Astrocyte of the cerebellum (primary cell): ENCODE results near the gene CASP4.
A peak's percentile ranks its signal among the peaks of the same experiment; 100 is the strongest.

Experiments
- DNase-seq: peaks from one replicate; pipeline ENCODE4 v3.0.0-alpha.2; 2011; ENCODE audit warnings: low read depth
- H3K4me3 ChIP-seq: 2 replicates; pipeline ENCODE4 v1.5.1; 2011; ENCODE audit warnings: mild to moderate bottlenecking, low read depth, low read length, moderate library complexity
- in situ Hi-C: cut with HindIII; loops from 2 replicates; pipeline ENCODE4 v1.10.0; 2017; ENCODE audit warnings: low sequenced_read_pairs
- TF ChIP-seq, protein P1 (sequence below): IDR thresholded peaks from 2 replicates; pipeline ENCODE4 v1.5.1; 2012; ENCODE audit warnings: low read length, low read depth, moderate library complexity, mild to moderate bottlenecking; ENCODE audit errors: missing control alignments

CASP4 gene

DNA sequence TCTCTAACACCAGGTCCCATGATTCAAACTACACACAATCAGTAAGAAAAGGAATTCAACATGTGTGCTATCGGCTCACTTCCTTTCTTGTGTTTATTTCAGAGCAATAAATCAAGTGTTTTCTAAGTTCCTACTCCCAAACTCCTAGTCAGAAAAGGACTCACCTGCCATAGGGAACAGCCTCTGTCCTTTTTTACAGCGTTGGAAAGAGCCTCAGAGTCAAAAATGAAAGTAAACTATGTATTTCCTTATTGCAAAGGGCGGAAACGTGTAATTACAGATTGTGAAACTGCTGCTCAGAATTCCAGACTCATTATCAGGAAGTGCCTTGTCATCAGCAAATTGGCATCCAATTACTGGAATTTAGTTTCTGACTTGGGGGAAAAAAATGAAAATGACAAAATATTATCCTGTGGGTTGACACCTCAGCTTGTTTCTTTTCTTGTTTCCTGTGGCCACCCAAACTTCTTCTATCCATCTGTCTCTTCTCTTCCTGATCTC is at the start of gene CASP4:
Gene CASP4 (minus strand): TSS at position 220 of the 501 bp plus-strand sequence. CDS start 49 bp downstream, at position 171.
- peak; percentile 9 for DNase-seq
- TF ChIP-seq, protein P1, sequence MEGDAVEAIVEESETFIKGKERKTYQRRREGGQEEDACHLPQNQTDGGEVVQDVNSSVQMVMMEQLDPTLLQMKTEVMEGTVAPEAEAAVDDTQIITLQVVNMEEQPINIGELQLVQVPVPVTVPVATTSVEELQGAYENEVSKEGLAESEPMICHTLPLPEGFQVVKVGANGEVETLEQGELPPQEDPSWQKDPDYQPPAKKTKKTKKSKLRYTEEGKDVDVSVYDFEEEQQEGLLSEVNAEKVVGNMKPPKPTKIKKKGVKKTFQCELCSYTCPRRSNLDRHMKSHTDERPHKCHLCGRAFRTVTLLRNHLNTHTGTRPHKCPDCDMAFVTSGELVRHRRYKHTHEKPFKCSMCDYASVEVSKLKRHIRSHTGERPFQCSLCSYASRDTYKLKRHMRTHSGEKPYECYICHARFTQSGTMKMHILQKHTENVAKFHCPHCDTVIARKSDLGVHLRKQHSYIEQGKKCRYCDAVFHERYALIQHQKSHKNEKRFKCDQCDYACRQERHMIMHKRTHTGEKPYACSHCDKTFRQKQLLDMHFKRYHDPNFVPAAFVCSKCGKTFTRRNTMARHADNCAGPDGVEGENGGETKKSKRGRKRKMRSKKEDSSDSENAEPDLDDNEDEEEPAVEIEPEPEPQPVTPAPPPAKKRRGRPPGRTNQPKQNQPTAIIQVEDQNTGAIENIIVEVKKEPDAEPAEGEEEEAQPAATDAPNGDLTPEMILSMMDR = no peak
- in situ Hi-C loops = no loop called here
- peak within 1 kb of the TSS; percentile 17 for H3K4me3 ChIP-seq

DNA sequence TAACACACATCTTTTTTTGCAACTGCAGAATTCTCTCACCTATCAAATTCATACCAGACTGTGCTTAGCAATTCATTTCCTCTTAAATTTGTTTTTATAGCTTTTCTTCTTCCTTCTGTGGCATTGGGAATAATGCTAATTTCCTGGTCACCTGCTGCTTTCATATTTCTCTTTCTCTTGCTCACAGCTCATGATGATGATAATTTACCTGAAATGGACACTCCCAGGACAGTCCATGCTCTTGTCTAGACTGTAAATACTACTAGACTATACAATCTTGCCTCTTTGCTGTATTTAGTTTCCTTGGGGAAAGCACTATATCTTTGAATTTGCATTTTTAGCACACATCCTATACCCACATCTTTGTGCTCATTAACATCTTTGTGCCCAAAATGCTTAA is 39.1 kb upstream of the CASP4 start:
- no peak overlapping the region for H3K4me3 ChIP-seq
- in situ Hi-C loops = no loop called here
- DNase-seq = no peak
- TF ChIP-seq, protein P1 = no peak

DNA sequence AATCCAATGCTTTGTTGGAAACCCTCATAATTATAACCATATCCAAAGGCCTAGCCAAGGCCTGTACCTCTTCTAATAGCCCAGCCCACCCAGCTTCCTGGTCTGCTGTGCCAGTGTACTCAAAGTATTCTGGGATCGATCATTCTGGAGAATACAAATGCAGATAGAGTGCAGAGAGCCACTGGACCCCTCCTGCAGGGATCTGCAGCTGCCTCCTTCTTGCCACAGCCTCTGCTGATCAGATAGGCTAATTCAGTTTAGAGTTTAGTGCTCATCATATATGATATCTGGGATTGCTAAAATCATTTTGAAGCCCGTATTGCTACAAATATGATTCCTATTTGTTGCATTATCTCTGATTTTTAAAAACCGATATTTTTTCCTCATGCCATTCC is 37.1 kb upstream of the CASP4 start:
- DNase-seq = no peak
- in situ Hi-C loops = no loop called here
- no peak overlapping the region for H3K4me3 ChIP-seq
- TF ChIP-seq, protein P1 = no peak

DNA sequence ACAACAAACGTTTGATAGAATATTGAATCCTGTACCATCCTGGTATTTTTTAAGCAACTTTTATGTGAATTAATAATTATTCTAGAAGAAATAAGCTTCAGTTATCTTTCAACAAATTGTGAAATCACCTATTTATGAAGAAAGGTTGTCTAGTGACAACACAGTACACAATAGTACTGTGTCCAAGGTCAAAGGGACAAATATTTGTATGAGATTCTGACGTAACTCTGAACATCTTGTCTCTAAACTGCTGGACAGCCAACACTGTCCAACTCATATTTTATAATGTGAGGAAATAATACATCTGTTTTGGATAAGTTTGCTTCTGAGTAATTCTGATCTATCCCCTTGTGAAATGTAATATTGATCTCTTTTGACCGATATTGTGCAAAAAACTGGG is 35.6 kb upstream of the CASP4 start:
- no peak overlapping the region for H3K4me3 ChIP-seq
- DNase-seq = no peak
- TF ChIP-seq, protein P1 = no peak
- in situ Hi-C loops = no loop called here

DNA sequence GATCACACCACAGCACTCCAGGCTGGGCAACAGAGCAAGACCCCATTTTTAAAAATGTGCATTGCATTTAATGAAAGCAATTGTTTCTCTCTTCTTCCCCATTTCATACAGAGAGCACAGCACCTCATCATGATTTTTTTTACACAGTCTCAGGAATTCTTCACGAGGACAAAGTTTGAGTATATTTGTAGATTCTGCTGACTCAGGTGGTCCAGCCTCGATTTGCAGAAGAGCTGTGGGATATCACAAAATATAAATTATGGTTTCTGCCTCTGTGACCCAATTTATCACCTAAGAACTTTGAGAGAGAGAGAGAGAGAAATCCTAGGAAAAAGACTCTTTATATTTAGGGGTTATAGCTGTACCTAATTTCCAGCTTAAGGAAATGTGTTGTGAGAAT is 34.8 kb upstream of the CASP4 start:
- in situ Hi-C loops = no loop called here
- TF ChIP-seq, protein P1 = no peak
- DNase-seq = no peak
- H3K4me3 ChIP-seq = no peak overlapping the region

DNA sequence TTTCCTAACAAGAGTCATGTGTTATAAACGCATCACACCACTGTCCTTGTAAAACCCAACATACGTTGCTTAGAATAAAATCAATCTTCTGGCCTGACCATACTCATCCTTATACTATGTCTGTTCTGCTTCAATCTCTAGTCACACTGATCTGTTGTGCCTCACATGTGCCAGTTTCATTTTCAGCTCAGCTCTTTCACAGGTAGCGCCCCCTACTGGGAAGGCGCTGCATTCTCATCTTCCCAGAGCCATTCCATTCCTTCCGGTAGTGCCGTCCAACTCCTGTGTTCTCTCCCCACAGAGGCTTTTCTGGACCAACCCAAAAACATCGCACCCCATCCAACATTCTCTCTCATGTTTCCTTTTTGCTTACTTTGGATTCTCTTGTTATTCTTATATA is 32.4 kb upstream of the CASP4 start:
- in situ Hi-C loops = no loop called here
- DNase-seq = no peak

More for the DNA sequence above, 32.4 kb upstream of the CASP4 start:
- no peak overlapping the region for H3K4me3 ChIP-seq
- TF ChIP-seq, protein P1 = peak; percentile 34
